ENCODE results near the gene UBE2D2.
"Not testable (repeated sequence)": the region's sequence is repeated elsewhere in the genome, so short reads cannot be mapped to it uniquely, and the experiment has no call there.

UBE2D2 gene

DNA sequence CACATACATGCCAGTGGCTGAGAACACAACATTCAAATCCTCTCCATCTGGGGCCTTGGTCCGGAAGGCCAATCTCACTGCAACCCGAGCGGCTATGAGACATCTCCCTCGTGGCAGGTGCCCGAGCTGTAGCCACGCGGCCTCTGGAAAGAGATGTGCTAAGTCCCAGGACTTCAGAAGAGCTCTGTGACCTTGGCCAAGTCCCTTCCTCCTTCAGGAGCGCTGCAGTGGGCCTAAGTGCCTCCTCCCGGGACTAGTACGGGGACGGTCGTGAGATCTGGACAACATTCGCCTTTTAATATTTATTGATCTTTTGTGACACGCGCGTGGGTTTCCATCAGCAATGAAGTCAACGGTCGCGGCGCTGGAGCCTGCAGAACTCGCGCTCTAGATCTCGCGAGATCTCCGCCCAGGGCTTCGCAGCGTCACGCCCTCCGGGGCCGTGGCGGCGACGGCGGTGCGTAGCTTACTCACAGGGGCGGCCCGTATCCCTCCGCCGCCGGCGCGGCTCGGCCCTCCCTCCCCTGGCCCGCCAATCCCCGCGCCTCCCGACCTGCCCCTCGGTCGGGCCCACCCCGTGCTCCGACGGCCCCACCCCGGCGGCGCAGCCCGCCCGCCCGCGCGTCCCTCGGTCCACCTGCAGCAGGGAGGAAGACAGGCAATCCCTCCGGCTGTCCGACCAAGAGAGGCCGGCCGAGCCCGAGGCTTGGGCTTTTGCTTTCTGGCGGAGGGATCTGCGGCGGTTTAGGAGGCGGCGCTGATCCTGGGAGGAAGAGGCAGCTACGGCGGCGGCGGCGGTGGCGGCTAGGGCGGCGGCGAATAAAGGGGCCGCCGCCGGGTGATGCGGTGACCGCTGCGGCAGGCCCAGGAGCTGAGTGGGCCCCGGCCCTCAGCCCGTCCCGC lies at the start of gene UBE2D2:
TSS of gene UBE2D2 (plus strand) at position 588 of the 903 bp plus-strand sequence. CDS start 453 bp downstream, outside the sequence.
- peak; percentile 98 for DNase-seq

DNA sequence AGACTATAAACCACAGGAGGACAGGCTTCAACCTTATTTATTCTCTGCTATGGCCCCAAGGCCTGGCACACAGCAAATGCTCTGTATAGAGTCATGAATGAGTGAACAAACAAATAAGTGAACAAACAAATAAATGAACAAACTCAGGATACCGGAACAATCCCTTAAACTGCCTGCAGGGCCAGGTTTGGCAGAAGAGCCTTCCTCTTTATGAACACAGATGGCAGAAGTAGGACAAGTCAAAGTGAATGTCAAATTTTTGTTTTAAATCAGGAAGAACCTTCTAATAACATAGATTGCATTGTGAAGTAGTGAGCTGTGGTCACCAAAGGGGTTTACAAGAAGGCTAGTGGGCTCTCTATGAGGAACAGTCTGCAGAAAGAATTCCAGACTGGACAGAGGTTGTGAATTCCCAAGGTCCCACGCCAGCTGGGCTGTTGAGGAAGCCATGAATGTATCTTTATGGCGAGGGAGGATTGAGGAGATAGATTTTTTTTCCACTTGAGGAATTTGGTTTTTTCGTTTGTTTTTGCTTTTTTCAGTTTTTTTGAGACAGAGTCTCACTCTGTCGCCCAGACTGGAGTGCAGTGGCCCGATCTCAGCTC lies 48.3 kb upstream of the UBE2D2 start:
- DNase-seq = no peak

DNA sequence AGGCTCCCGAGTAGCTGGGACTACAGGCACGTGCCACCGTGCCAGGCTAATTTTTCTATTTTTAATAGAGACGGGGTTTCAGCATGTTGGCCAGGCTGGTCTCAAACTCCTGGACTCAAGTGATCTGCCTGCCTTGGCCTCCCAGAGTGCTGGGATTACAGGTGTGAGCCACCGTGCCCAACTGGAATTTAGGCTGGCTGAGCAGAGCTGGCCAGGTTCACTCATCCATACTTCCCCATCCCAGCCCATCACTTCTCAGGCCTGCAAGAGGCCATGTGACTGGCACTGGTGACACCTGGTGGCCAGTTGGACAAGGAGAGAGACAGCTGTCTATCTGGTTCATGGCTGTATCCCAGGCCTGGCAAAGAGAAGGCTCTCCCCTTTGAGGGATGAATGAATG lies 47.7 kb upstream of the UBE2D2 start:
- peak; percentile 85 for DNase-seq

DNA sequence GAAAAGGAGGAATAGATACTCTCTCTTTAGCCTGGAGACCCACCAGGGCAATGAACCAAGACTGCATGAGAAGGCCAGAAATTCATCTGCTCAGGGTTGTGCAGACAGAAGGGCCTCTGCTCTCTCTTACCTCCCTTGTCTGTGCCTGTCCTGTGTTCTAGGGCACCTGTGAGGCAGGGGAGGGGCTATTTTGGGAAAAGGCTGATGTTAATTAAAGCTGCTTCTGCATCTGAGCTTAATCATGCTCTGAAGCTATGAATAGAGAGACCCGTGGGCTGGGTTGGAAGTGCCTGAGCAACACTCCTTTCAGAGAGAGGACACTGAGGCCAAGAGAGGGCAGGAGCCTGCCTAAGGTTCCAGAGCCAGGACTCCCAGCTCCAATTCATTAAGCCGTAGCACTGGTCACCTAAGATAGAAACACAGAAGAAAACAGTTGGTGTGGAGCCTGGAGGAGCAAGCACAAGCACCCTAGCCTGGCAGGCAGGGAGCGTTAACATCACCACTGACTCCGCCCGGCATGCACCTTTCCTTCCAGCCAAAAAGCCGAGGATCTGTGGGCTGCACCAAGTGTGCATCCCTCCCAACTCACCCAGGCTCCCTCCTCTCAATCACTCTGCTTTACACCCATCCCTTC lies 47.2 kb upstream of the UBE2D2 start:
- no peak for DNase-seq

GRCh38 chr5:139514486-139514856 lies 46.7 kb upstream of the UBE2D2 start:
- DNase-seq = no peak

- peak; percentile 95 for DNase-seq
These were observed 43.2 kb upstream of the UBE2D2 start for GRCh38 chr5:139517683-139518564.

GRCh38 chr5:139523635-139524445 lies 37.3 kb upstream of the UBE2D2 start:
- DNase-seq = no peak

DNA sequence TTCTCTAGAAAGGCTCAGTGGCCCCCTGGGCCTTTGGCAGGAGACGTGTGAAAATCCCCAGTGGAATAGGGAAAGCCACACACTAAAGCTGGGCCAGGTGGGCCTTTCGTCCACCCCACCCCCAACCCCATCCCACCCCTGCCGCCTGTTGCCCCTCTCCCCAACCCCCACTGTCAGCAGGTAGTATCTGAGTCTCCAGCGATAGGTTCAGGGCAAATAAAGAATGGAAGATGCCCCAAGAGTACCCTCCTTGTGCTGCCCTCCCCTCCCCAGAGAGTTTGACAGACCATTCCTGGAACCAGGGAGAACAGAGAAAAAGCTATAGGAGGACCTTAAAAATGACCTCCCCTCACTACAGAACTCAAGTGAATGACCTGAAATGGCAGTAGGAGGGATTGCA lies 36.7 kb upstream of the UBE2D2 start:
- DNase-seq = no peak

GRCh38 chr5:139524940-139525585 lies 36.1 kb upstream of the UBE2D2 start:
- DNase-seq = no peak

GRCh38 chr5:139525586-139526308 lies 35.4 kb upstream of the UBE2D2 start:
- not testable (repeated sequence) for DNase-seq

- DNase-seq = not testable (repeated sequence)
These were observed 34.6 kb upstream of the UBE2D2 start for GRCh38 chr5:139526309-139527089.

GRCh38 chr5:139527090-139527470 lies 34.1 kb upstream of the UBE2D2 start:
- DNase-seq = not testable (repeated sequence)

- not testable (repeated sequence) for DNase-seq
These were observed 33.2 kb upstream of the UBE2D2 start for GRCh38 chr5:139527896-139528467.

GRCh38 chr5:139528695-139529094 lies 32.4 kb upstream of the UBE2D2 start:
- DNase-seq = not testable (repeated sequence)

DNA sequence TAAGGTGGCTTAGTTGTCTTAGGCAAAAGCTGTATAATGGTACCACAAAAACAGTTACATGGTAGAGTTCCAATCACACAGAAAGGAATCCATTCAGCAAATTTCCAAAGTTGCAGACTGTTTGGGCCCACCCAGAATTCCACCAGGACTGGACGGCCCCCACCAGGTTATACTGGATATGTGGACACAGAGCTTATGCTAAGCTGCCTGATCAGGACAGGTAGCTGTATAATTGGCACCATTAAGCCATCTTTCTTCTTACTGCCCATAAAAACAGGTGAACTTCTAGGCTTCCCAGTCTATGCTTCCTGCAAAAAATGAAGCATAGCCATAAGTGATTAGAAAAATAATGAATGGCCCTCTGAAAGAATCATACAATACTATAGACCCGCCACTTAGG lies 31.1 kb upstream of the UBE2D2 start:
- not testable (repeated sequence) for DNase-seq

DNA sequence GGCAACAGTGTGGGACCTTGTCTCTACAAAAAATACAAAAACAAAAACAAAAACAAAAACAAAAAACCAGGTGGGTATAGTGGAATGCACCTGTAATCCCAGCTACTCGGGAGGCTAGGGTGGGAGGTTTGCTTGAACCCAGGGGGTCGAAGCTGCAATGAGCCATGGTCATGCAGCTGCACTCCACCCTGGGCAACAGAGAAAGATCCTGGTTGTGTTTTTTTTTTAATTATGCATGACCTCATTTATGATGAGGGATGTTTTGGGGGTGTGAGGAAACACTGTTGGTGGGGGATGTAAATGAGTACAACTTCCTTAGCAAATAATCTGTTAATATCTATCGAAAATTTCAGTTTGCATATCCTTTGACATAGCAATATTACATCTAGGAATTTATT lies 29.4 kb upstream of the UBE2D2 start:
- no peak for DNase-seq

- peak; percentile 49 for DNase-seq
These were observed 17.6 kb upstream of the UBE2D2 start for GRCh38 chr5:139543423-139543991.

- DNase-seq = not testable (repeated sequence)
These were observed 14.5 kb upstream of the UBE2D2 start for GRCh38 chr5:139546593-139546992.
